SK-N-MC (cell line): ENCODE data around the gene CCDC63.

ENCODE experiments used
- EZH2 ChIP-seq: fragments of 200-600 bp; sonication (generic); IDR thresholded peaks from one replicate; pipeline ENCODE4 v1.6.1; 2017; ENCODE audit warnings: antibody characterized with exemption
- FOXP2 ChIP-seq: optimal IDR thresholded peaks from 2 replicates; pipeline ENCODE3; 2011; ENCODE audit warnings: mild to moderate bottlenecking, moderate library complexity; ENCODE audit not compliant: insufficient read depth; ENCODE audit errors: extremely low read length, control extremely low read depth
- POLR2AphosphoS5 ChIP-seq: IDR thresholded peaks from 2 replicates; pipeline ENCODE4 v1.6.1; 2012; ENCODE audit warnings: mild to moderate bottlenecking, low read depth, low read length, borderline replicate concordance

DNA sequence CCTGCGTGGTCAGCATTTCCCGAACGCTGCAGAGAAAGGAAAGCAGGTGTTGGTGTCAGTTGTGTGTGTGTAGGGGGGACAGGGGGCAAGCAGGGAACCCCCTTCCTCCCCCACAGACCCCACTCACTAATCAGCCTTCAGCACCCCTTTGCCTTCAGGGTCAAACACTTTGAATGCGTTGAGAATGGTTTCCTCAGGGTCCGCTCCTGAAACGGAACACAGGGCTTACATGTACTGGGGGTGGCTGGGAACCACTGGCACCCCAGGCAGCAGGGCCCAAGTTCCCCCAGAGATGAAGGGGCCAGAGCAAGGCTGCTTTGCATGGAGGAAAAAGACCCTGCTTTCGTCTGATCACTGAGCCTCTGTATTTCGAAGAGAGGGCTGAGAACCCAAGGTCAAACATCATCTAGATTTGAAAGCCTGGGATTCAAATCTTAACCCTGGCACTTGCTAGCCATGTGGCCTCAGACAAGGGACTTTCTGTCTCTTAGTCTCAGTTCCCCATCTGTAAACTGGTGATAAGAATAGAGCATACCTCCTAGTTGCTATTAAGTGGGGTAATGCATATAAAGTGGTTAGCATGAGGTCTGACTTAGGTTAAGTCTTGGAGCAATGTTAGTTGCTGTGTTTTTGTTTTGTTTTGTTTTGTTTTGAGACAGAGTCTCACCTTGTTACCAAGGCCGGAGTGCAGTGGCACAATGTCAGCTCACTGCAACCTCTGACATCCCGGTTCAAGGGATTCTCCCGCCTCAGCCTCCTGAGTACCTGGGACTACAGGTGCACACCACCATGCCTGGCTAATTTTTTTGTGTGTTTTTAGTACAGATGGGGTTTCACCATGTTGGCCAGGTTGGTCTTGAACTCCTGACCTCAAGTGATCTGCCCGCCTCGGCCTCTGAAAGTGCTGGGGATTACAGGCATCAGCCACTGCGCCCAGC, 66.6 kb downstream of the CCDC63 start:
- TF ChIP-seq POLR2AphosphoS5: no peak
- no peak for TF ChIP-seq EZH2
- no peak for TF ChIP-seq FOXP2
